SK-N-SH (cell line): ENCODE measurements around the gene MAP3K1. TPM values are rescaled to one million over a fixed set of nuclear protein-coding genes. Genes with fewer than 3 reads are reported as not detected.

ENCODE experiments used
- CTCF ChIA-PET: fragments of 300-600, 350-600 bp; formaldehyde crosslinking; extraction: SDS; loops from one replicate; lab custom pipeline; 2021; lab: Yijun Ruan, JAX
- POLR2A ChIA-PET: fragments of 350-600 bp; sonication (Branson Sonifier 250); formaldehyde crosslinking; extraction: SDS; loops from one replicate; lab custom pipeline; 2020; ENCODE audit warnings: antibody characterized with exemption, inconsistent platforms; lab: Yijun Ruan, JAX
- DNase-seq: peaks from one replicate; pipeline ENCODE4 v3.0.0; 2012
- H2AFZ ChIP-seq: fragments of 200-600 bp; sonication (generic); 2 replicates; pipeline ENCODE4 v1.8.1; 2016; ENCODE audit warnings: antibody characterized with exemption, mild to moderate bottlenecking, low read depth
- H3F3A ChIP-seq: fragments of 200-600 bp; sonication (generic); replicated peaks from 2 replicates; pipeline ENCODE3; 2016; ENCODE audit warnings: antibody characterized with exemption, mild to moderate bottlenecking; ENCODE audit not compliant: insufficient read depth
- H3K27ac ChIP-seq, 2 experiments: fragments of 200-500 bp in 1 of 2; fragments of 200-600 bp in 1 of 2; sonication (Bioruptor generic) in 1 of 2; sonication (generic), shearing (Covaris generic) in 1 of 2; 2 replicates each; pipeline versions ENCODE4 v1.5.1 to v1.6.1; 2014 to 2016; ENCODE audit warnings: low read depth in 2 of 2, inconsistent platforms in 1 of 2, low read length in 1 of 2, mild to moderate bottlenecking in 1 of 2, mixed read lengths in 1 of 2
- H3K27me3 ChIP-seq: fragments of 200-600 bp; sonication (generic), shearing (Covaris generic); 2 replicates; pipeline ENCODE4 v1.6.1; 2016; ENCODE audit warnings: mixed run types; ENCODE audit not compliant: insufficient read depth
- H3K36me3 ChIP-seq, 2 experiments: fragments of 200-500 bp in 1 of 2; fragments of 200-600 bp in 1 of 2; sonication (Bioruptor generic) in 1 of 2; sonication (generic) in 1 of 2; replicated peaks in 1 of 2; 2 replicates each; pipeline versions ENCODE3 to v1.5.1; 2014 to 2016; ENCODE audit warnings: low read length in 1 of 2, mild to moderate bottlenecking in 1 of 2; ENCODE audit not compliant: insufficient read depth in 2 of 2, control insufficient read depth in 1 of 2
- H3K4me1 ChIP-seq, 2 experiments: fragments of 200-500 bp in 1 of 2; fragments of 200-600 bp in 1 of 2; sonication (Bioruptor generic) in 1 of 2; sonication (generic), shearing (Covaris generic) in 1 of 2; 2 replicates each; pipeline versions ENCODE4 v1.5.1 to v1.6.1; 2014 to 2016; ENCODE audit warnings: low read depth in 1 of 2, low read length in 1 of 2, mixed run types in 1 of 2; ENCODE audit not compliant: insufficient read depth in 2 of 2, control insufficient read depth in 1 of 2
- H3K4me2 ChIP-seq: fragments of 200-600 bp; sonication (generic), shearing (Covaris generic); 2 replicates; pipeline ENCODE4 v1.6.1; 2017; ENCODE audit warnings: mixed run types
- H3K4me3 ChIP-seq, 2 experiments: fragments of 200-500 bp in 1 of 2; fragments of 200-600 bp in 1 of 2; sonication (Bioruptor generic) in 1 of 2; sonication (generic), shearing (Covaris generic) in 1 of 2; 2 replicates each; pipeline versions ENCODE4 v1.5.1 to v1.8.1; 2014 to 2016; ENCODE audit warnings: low read depth in 2 of 2, inconsistent platforms in 1 of 2, low read length in 1 of 2, mild to moderate bottlenecking in 1 of 2, mixed read lengths in 1 of 2, moderate library complexity in 1 of 2
- H3K79me2 ChIP-seq: fragments of 200-600 bp; sonication (generic); 2 replicates; pipeline ENCODE4 v1.8.1; 2017; ENCODE audit warnings: mild to moderate bottlenecking; ENCODE audit not compliant: insufficient read depth
- H3K9ac ChIP-seq: fragments of 200-600 bp; sonication (generic); 2 replicates; pipeline ENCODE4 v1.6.1; 2017; ENCODE audit warnings: mixed run types
- H3K9me2 ChIP-seq: fragments of 200-600 bp; sonication (generic); 2 replicates; pipeline ENCODE4 v1.6.1; 2017; ENCODE audit warnings: mixed run types
- H3K9me3 ChIP-seq: fragments of 200-600 bp; sonication (generic); 2 replicates; pipeline ENCODE4 v1.6.1; 2017; ENCODE audit warnings: mixed run types, mild to moderate bottlenecking, moderate library complexity
- H4K20me1 ChIP-seq: fragments of 200-600 bp; sonication (generic); 2 replicates; pipeline ENCODE4 v1.6.1; 2017; ENCODE audit warnings: mild to moderate bottlenecking, mixed run types; ENCODE audit not compliant: insufficient read depth
- CHD2 ChIP-seq: fragments of 150-350 bp; IDR thresholded peaks from 2 replicates; pipeline ENCODE4 v1.6.1; 2018; ENCODE audit warnings: low read length; ENCODE audit not compliant: partially characterized antibody
- FOSL2 ChIP-seq: IDR thresholded peaks from 2 replicates; pipeline ENCODE4 v1.4.0; 2012; ENCODE audit warnings: low read depth, mild to moderate bottlenecking, moderate library complexity, borderline replicate concordance
- FOXJ3 ChIP-seq: sonication (generic); formaldehyde crosslinking; IDR thresholded peaks from 2 replicates; pipeline ENCODE4 v1.5.1; 2020; ENCODE audit warnings: mild to moderate bottlenecking, missing genetic modification reagents
- FOXM1 ChIP-seq: IDR thresholded peaks from 2 replicates; pipeline ENCODE4 v1.4.0; 2012; ENCODE audit warnings: low read depth, mild to moderate bottlenecking
- GABPA ChIP-seq: IDR thresholded peaks from 2 replicates; pipeline ENCODE4 v1.4.0; 2012; ENCODE audit warnings: low read depth, mild to moderate bottlenecking
- JUND ChIP-seq: IDR thresholded peaks from 2 replicates; pipeline ENCODE4 v1.4.0; 2012
- NFIC ChIP-seq: IDR thresholded peaks from 2 replicates; pipeline ENCODE4 v1.4.0; 2012; ENCODE audit warnings: borderline replicate concordance
- RAD21 ChIP-seq: IDR thresholded peaks from 2 replicates; pipeline ENCODE4 v1.6.1; 2012; ENCODE audit warnings: mild to moderate bottlenecking, low read length
- TAF1 ChIP-seq: IDR thresholded peaks from 2 replicates; pipeline ENCODE4 v1.6.1; 2012; ENCODE audit warnings: low read depth, mild to moderate bottlenecking, low read length, moderate library complexity, borderline replicate concordance
- TCF12 ChIP-seq: IDR thresholded peaks from 2 replicates; pipeline ENCODE4 v1.4.0; 2012
- YY1 ChIP-seq: IDR thresholded peaks from 2 replicates; pipeline ENCODE4 v1.4.0; 2012; ENCODE audit warnings: low read depth, mild to moderate bottlenecking
- WGBS: methylation state at CpG from one replicate; pipeline ENCODE4 v1.1.6; 2017; ENCODE audit warnings: low lambda C conversion rate; 5-methylcytosine and 5-hydroxymethylcytosine counted together
- polyA plus RNA-seq, 3 experiments: library from polyadenylated mRNA; depleted of rRNA; stranded (reverse); fragments of >200 nt; gene quantifications; 2 replicates each; pipeline ENCODE4 v1.2.3, GENCODE V29; 2012
- TF ChIP-seq, protein P1 (sequence below): IDR thresholded peaks from 2 replicates; pipeline ENCODE4 v1.4.0; 2012; ENCODE audit warnings: low read depth, borderline replicate concordance
- TF ChIP-seq, protein P2 (sequence below): fragments of 150-350 bp; IDR thresholded peaks from 2 replicates; pipeline ENCODE4 v1.6.1; 2017; ENCODE audit warnings: antibody characterized with exemption, low read length, low read depth, borderline replicate concordance
- TF ChIP-seq, protein P3 (sequence below): IDR thresholded peaks from 2 replicates; pipeline ENCODE4 v1.6.1; 2012; ENCODE audit warnings: mild to moderate bottlenecking, low read depth, low read length, moderate library complexity
- TF ChIP-seq, protein P4 (sequence below): IDR thresholded peaks from 2 replicates; pipeline ENCODE4; 2012
- TF ChIP-seq, protein P5 (sequence below): fragments of 150-350 bp; IDR thresholded peaks from 2 replicates; pipeline ENCODE4 v1.6.1; 2016; ENCODE audit warnings: mild to moderate bottlenecking, low read depth, low read length
- TF ChIP-seq, protein P6 (sequence below): IDR thresholded peaks from 2 replicates; pipeline ENCODE4 v1.4.0; 2012; ENCODE audit warnings: low read depth, borderline replicate concordance

Gene MAP3K1
- polyA plus RNA-seq, 1 of the 3 experiments (the other 2 are of a cell fraction), result 2.2 TPM

DNA sequence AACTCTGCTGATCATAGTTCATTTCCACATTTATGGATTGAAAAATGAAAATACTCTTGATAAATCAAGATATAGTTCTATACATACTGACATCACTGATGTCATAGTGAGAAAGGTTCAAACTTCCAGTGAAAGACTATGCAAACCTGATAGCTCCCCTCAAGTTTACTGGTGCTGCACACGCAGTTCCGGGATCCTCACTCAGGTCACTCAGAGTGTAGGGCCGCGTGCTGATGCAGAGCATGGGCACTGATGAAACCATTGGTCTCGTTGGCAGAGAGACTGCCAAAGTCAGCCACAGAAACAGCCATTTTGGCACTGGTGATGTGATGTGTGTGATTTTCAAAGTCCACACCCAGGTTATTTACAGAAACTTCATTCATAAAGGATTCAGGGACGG, 107.6 kb downstream of the MAP3K1 start:
- H3K36me3 ChIP-seq, result peaks cover 84 to 91% of the 10 kb centered on the region in 2 experiments
- H4K20me1 ChIP-seq, result no peaks in the 10 kb centered on the region
- 98% methylated on average over 6 of the region's 6 CpGs for WGBS
- H3K4me1 ChIP-seq, result no peaks in the 10 kb centered on the region; a peak in 1 of 4 replicates
- H3F3A ChIP-seq, result peaks cover 15% of the 10 kb centered on the region
- no peaks in the 10 kb centered on the region for H3K9me2 ChIP-seq
- no peak overlapping the region for H2AFZ ChIP-seq
- ChIA-PET POLR2A (no interaction called here), CTCF (interaction anchor here (0.6 to 1.4 kb wide), 3 partner anchors 10 to 653 kb away, joined by 3 to 4 read pairs (median 4); no protein-coding TSS in a partner anchor)
- H3K9ac ChIP-seq, result no peak overlapping the region
- H3K27ac ChIP-seq, result no peak overlapping the region
- no peak overlapping the region for H3K4me3 ChIP-seq
- DNase-seq, result no peak
- no peaks in the 10 kb centered on the region for H3K27me3 ChIP-seq
- no peaks in the 10 kb centered on the region; the same call in 1 of the 2 replicates for H3K79me2 ChIP-seq
- no peak overlapping the region for H3K4me2 ChIP-seq
- no peaks in the 10 kb centered on the region for H3K9me3 ChIP-seq
- TF ChIP-seq FOXM1 (no peak), CHD2 (no peak), FOXJ3 (CRISPR knock-in tag) (no peak), TAF1 (no peak), RAD21 (no peak)
- TF ChIP-seq, protein P1, sequence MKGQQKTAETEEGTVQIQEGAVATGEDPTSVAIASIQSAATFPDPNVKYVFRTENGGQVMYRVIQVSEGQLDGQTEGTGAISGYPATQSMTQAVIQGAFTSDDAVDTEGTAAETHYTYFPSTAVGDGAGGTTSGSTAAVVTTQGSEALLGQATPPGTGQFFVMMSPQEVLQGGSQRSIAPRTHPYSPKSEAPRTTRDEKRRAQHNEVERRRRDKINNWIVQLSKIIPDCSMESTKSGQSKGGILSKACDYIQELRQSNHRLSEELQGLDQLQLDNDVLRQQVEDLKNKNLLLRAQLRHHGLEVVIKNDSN, result no peak

DNA sequence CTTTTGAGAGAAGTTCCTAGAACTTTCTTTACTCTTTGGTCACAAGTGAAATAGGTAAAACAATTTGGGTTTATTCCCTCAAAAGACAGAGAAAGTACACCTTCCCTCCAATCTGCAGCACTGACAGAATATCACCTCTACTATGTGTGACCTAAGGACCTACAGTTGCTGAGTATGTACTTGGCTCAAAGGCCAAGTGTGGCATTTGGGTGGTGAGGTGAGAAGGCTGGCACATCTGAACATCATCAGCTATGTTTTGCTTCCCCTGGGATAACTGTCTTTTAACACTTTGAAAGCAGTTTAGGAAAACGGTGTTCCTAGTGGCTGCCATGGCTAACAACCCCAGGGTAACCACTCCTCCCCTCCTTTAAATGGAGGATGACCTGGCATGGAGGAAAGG, 119.0 kb downstream of the MAP3K1 start:
- ChIA-PET CTCF (no interaction called here), POLR2A (no interaction called here)
- Histone ChIP-seq H3K9me2 (no peaks in the 10 kb centered on the region), H3K4me1 (no peaks in the 10 kb centered on the region), H3K79me2 (peaks cover 4% of the 10 kb centered on the region; the same call in 1 of the 2 replicates), H2AFZ (no peak overlapping the region), H4K20me1 (no peaks in the 10 kb centered on the region), H3K4me2 (no peak overlapping the region), H3K27ac (no peak overlapping the region), H3K36me3 (peaks cover 85 to 90% of the 10 kb centered on the region in 2 experiments), H3K9me3 (no peaks in the 10 kb centered on the region), H3K9ac (no peak overlapping the region), H3K4me3 (no peak overlapping the region), H3K27me3 (no peaks in the 10 kb centered on the region), H3F3A (peaks cover 4% of the 10 kb centered on the region)
- no peak for DNase-seq
- 59% methylated on average over 1 of the region's 1 CpG for WGBS
- TF ChIP-seq CHD2, result no peak
- no peak for TF ChIP-seq TCF12
- TF ChIP-seq, protein P2, sequence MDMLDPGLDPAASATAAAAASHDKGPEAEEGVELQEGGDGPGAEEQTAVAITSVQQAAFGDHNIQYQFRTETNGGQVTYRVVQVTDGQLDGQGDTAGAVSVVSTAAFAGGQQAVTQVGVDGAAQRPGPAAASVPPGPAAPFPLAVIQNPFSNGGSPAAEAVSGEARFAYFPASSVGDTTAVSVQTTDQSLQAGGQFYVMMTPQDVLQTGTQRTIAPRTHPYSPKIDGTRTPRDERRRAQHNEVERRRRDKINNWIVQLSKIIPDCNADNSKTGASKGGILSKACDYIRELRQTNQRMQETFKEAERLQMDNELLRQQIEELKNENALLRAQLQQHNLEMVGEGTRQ, result no peak
- TF ChIP-seq NFIC, result no peak
- TF ChIP-seq, protein P3, sequence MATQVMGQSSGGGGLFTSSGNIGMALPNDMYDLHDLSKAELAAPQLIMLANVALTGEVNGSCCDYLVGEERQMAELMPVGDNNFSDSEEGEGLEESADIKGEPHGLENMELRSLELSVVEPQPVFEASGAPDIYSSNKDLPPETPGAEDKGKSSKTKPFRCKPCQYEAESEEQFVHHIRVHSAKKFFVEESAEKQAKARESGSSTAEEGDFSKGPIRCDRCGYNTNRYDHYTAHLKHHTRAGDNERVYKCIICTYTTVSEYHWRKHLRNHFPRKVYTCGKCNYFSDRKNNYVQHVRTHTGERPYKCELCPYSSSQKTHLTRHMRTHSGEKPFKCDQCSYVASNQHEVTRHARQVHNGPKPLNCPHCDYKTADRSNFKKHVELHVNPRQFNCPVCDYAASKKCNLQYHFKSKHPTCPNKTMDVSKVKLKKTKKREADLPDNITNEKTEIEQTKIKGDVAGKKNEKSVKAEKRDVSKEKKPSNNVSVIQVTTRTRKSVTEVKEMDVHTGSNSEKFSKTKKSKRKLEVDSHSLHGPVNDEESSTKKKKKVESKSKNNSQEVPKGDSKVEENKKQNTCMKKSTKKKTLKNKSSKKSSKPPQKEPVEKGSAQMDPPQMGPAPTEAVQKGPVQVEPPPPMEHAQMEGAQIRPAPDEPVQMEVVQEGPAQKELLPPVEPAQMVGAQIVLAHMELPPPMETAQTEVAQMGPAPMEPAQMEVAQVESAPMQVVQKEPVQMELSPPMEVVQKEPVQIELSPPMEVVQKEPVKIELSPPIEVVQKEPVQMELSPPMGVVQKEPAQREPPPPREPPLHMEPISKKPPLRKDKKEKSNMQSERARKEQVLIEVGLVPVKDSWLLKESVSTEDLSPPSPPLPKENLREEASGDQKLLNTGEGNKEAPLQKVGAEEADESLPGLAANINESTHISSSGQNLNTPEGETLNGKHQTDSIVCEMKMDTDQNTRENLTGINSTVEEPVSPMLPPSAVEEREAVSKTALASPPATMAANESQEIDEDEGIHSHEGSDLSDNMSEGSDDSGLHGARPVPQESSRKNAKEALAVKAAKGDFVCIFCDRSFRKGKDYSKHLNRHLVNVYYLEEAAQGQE, result no peak
- no peak for TF ChIP-seq FOSL2
- TF ChIP-seq, protein P4, sequence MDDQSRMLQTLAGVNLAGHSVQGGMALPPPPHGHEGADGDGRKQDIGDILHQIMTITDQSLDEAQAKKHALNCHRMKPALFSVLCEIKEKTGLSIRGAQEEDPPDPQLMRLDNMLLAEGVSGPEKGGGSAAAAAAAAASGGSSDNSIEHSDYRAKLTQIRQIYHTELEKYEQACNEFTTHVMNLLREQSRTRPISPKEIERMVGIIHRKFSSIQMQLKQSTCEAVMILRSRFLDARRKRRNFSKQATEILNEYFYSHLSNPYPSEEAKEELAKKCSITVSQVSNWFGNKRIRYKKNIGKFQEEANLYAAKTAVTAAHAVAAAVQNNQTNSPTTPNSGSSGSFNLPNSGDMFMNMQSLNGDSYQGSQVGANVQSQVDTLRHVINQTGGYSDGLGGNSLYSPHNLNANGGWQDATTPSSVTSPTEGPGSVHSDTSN, result no peak
- TF ChIP-seq JUND, result no peak
- TF ChIP-seq, protein P5, sequence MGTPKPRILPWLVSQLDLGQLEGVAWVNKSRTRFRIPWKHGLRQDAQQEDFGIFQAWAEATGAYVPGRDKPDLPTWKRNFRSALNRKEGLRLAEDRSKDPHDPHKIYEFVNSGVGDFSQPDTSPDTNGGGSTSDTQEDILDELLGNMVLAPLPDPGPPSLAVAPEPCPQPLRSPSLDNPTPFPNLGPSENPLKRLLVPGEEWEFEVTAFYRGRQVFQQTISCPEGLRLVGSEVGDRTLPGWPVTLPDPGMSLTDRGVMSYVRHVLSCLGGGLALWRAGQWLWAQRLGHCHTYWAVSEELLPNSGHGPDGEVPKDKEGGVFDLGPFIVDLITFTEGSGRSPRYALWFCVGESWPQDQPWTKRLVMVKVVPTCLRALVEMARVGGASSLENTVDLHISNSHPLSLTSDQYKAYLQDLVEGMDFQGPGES, result no peak
- no peak for TF ChIP-seq GABPA
- TF ChIP-seq, protein P1, result no peak
- TF ChIP-seq, protein P6, sequence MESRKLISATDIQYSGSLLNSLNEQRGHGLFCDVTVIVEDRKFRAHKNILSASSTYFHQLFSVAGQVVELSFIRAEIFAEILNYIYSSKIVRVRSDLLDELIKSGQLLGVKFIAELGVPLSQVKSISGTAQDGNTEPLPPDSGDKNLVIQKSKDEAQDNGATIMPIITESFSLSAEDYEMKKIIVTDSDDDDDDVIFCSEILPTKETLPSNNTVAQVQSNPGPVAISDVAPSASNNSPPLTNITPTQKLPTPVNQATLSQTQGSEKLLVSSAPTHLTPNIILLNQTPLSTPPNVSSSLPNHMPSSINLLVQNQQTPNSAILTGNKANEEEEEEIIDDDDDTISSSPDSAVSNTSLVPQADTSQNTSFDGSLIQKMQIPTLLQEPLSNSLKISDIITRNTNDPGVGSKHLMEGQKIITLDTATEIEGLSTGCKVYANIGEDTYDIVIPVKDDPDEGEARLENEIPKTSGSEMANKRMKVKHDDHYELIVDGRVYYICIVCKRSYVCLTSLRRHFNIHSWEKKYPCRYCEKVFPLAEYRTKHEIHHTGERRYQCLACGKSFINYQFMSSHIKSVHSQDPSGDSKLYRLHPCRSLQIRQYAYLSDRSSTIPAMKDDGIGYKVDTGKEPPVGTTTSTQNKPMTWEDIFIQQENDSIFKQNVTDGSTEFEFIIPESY, result no peak
- TF ChIP-seq YY1, result no peak
